ENCODE measurements around the gene PIGM. TPM values are rescaled to one million over a fixed set of nuclear protein-coding genes. Genes with fewer than 3 reads are reported as not detected.

PIGM gene
- total and polyA plus RNA-seq, 8 donors: 7.0 to 13.2 (median 12.0) TPM

DNA sequence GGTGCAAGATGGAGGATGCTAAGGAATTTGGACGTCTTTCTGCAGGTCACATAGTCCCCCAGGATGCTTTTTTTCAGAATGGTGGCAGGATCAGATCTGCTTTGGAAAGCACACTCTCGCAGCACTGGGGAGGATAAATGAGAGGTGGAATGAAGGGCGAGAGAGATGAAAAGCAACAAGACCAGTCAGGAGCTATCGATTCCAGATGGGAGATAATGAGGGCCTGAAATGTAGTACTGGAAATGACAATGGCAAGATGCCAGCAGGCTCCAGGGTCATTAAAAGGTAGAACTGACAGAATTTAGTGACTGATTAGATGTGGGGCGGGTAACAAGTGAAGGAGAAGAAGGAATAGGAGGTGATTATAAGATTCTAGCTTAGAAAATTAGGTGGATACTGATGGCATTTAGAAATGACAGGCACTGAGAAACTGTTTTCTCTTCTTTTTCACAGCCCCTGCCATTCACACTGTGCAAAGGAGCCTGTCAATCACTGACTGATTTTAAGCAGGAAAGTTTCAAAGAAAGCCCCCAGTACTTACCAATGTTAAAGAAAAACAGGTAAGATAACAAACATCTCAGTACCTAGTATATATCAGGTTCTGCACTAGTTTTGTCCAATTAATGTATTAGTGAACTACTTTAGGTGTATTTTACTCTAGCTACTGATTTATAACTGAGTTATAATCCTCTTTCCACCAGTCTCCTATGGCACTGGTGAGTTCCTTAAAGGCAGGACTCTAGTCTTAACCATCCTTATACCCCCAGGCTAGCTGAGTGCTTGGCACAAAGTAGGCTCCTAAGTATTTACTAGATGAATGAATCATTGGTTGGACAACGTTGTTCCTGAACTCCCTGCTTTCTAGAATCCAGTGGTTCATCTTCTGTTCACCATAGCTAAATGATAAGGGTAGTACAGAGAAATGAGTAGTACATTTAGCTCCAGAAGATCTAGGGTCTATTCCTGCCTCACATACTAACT, 9.2 kb downstream of the PIGM start:
- H3K4me1 ChIP-seq: no peaks in the 10 kb centered on the region
- no peaks in the 10 kb centered on the region for H3K36me3 ChIP-seq
- H3K9me3 ChIP-seq: no peaks in the 10 kb centered on the region
- no peak for DNase-seq
- H3K4me3 ChIP-seq: no peak overlapping the region
- TF ChIP-seq, protein P1, sequence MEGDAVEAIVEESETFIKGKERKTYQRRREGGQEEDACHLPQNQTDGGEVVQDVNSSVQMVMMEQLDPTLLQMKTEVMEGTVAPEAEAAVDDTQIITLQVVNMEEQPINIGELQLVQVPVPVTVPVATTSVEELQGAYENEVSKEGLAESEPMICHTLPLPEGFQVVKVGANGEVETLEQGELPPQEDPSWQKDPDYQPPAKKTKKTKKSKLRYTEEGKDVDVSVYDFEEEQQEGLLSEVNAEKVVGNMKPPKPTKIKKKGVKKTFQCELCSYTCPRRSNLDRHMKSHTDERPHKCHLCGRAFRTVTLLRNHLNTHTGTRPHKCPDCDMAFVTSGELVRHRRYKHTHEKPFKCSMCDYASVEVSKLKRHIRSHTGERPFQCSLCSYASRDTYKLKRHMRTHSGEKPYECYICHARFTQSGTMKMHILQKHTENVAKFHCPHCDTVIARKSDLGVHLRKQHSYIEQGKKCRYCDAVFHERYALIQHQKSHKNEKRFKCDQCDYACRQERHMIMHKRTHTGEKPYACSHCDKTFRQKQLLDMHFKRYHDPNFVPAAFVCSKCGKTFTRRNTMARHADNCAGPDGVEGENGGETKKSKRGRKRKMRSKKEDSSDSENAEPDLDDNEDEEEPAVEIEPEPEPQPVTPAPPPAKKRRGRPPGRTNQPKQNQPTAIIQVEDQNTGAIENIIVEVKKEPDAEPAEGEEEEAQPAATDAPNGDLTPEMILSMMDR (IDR thresholded peaks at IDR 0.05): no peak
- intact Hi-C loops (cut with DNase I): no loop called here
- H3K27me3 ChIP-seq: no peaks in the 10 kb centered on the region
- no peak overlapping the region for H3K27ac ChIP-seq
- ATAC-seq: no peak

DNA sequence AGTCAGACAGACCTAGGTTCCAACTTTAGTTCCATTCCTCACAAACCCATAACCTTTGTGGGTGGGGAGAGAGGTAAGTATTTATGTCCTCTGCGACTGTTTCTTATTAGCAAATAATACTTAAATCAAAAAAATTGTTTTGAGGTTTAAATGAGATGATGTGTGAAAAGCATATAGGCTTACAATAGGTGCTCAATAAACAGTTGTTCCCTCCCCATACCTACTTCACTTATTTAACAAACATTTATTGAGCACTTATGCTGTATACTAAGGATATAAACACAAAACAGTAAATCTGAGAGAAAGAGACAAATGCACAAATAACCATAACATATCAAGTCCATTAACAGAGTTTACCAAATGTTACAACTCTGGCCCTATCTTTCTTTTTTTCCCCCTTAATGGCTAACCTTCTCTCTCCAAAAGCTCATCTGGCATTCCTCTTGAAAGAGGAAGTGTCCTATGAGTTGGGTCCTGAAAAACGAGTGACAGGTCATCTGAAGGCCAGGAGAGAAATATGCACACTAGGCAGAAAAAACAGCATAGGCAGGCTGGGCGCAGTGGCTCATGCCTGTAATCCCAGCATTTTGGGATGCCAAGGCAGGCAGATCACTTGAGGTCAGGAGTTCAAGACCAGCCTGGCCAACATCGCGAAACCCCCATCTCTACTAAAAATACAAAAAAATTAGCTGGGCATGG, 10.3 kb downstream of the PIGM start:
- TF ChIP-seq, protein P1 (IDR thresholded peaks at IDR 0.05): no peak
- ATAC-seq (no peak), DNase-seq (no peak)
- no peaks in the 10 kb centered on the region for H3K9me3 ChIP-seq
- H3K27me3 ChIP-seq: no peaks in the 10 kb centered on the region
- H3K36me3 ChIP-seq: no peaks in the 10 kb centered on the region
- no peaks in the 10 kb centered on the region for H3K4me1 ChIP-seq
- intact Hi-C loops (cut with DNase I): no loop called here
- H3K27ac ChIP-seq: no peak overlapping the region
- H3K4me3 ChIP-seq: no peak overlapping the region

DNA sequence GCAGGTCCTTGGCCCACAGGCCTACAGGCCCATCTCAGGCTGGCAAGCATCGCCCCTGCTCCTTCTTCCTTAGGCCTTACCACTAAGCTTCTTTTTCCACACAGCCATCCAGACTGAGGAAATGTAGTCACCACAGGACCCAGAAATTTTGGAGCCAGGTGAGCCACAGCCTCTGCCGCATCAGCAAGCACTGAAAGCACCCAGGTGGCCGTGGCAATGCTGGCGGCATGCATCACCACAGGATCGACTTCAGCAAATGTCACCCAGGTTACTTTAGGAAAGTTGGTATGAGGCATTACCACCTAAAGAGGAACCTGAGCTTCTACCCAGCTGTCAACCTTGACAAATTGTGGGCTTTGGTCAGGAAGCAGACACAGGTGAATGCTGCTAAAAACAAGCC, 11.6 kb downstream of the PIGM start:
- Histone ChIP-seq H3K4me3 (no peak overlapping the region), H3K36me3 (no peaks in the 10 kb centered on the region), H3K4me1 (no peaks in the 10 kb centered on the region), H3K27ac (no peak overlapping the region), H3K9me3 (no peaks in the 10 kb centered on the region), H3K27me3 (no peaks in the 10 kb centered on the region)
- TF ChIP-seq, protein P1 (IDR thresholded peaks at IDR 0.05): no peak
- no peak for ATAC-seq
- no peak for DNase-seq
- intact Hi-C loops (cut with DNase I): no loop called here

DNA sequence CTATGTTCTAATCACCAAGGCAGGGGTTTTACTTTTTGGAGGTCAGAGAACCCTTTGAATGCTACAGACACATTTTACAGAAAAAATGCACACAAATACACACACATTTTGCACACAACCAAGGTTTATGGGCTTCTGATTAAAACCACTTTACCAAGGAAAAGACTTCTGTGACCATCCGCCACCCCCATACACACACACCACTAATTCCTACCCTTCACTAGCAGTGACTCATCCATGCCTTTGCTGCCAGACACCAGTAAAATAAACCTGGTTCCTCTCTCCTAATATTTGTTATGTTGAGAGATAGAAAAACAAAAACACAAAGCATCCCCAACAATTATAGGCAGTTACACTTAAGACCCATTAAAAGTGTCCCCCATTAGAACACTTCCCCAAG, 12.9 kb downstream of the PIGM start:
- no peaks in the 10 kb centered on the region for H3K36me3 ChIP-seq
- intact Hi-C loops (cut with DNase I): no loop called here
- H3K27me3 ChIP-seq: no peaks in the 10 kb centered on the region
- ATAC-seq (no peak), DNase-seq (no peak)
- H3K4me1 ChIP-seq: no peaks in the 10 kb centered on the region
- no peak overlapping the region for H3K4me3 ChIP-seq
- no peak overlapping the region for H3K27ac ChIP-seq
- TF ChIP-seq, protein P1 (IDR thresholded peaks at IDR 0.05): no peak
- H3K9me3 ChIP-seq: no peaks in the 10 kb centered on the region

DNA sequence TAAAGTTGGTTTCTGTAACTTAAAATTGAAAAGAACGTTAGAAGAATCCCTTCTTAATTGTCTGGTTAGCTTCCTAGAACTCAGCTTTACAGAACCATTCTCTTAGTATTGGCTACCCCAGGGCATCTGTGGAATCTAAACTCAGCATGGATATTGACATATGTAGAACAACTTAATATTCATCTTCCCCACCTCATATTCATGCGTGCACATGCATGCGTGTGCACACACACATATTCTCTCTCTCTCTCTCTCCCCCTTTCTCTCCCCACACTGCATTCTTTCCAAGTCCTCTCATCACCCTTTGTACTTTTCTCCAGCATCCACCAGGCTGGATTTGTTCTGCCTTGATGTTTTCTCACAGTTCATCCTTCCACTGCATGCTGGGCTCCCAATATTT, 13.4 kb downstream of the PIGM start:
- no peaks in the 10 kb centered on the region for H3K4me1 ChIP-seq
- no peaks in the 10 kb centered on the region for H3K36me3 ChIP-seq
- H3K27me3 ChIP-seq: no peaks in the 10 kb centered on the region
- TF ChIP-seq, protein P1 (IDR thresholded peaks at IDR 0.05): no peak
- H3K4me3 ChIP-seq: no peak overlapping the region
- ATAC-seq (no peak), DNase-seq (no peak)
- no peaks in the 10 kb centered on the region for H3K9me3 ChIP-seq
- intact Hi-C loops (cut with DNase I): no loop called here
- H3K27ac ChIP-seq: no peak overlapping the region

Data from left lung (tissue), 10 donors.